Measurements from ENCODE around the gene NUP58.

NUP58 gene

DNA sequence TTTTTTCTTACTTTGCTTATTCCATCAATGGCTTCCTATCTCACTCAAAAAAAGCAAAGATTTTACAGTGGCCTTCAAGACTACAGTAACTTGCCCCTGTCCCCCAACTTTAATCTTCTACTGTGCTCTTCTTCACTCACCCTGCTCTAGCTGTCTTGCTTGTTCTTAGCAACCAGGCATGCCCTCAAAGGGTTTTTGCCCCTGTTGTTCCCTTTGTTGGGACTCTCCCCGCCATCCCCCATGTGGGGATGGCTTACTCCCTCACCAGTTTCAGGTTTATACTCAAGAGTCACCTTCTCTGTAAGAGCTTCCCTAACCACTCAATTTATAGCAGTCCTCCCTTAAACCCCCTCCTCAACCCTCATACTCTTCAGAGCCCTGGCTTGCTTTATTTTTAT, 19.5 kb upstream of the NUP58 start:
- TF ChIP-seq TAF1 (IDR thresholded peaks at IDR 0.05; ENCODE audit: borderline replicate concordance, low read depth, low read length) (no peak), POLR2AphosphoS5 (IDR thresholded peaks at IDR 0.05; ENCODE audit: low read depth, low read length) (no peak), POLR2A (IDR thresholded peaks at IDR 0.05; ENCODE audit: low read depth, low read length) (no peak)
- FAIRE-seq, result peak; percentile 46
- DNase-seq (ENCODE audit: insufficient read length), result no peak

DNA sequence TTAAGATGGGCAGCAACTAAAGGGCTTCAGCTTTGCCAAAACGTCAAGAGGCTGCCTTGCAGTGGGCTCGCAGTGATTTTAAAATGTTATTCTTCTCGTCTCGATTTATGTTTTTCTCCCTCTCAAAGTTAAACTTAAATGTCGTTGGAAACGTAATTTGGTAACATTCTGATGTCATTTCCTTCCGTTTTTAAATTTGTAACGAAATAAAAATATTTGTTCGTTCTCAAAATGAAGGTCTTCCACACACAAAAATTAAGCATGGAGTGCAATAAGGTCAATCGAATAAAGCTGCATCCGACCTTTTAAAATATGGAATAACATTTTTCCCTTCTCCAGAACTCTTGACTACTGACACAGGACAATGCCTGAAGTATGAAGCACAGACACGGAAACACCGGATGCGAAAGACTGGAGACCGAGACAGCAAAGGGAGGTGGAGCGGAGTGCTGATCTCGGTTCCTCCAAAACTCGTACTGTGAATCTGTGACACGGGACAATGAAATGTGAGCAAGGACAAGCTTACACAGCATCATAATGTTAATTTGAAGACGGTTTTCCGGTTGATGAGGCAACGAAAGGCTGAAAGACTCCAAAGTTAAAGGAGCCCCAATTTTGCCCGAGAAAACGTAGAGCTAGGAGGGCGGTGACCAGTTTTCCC, 15.0 kb upstream of the NUP58 start:
- DNase-seq (ENCODE audit: insufficient read length) (peak; percentile 24), FAIRE-seq (no peak)
- TF ChIP-seq TAF1 (IDR thresholded peaks at IDR 0.05; ENCODE audit: borderline replicate concordance, low read depth, low read length) (no peak), POLR2AphosphoS5 (IDR thresholded peaks at IDR 0.05; ENCODE audit: low read depth, low read length) (0 out of 2 replicates have a peak, but pooled peaks have one; percentile 13)

DNA sequence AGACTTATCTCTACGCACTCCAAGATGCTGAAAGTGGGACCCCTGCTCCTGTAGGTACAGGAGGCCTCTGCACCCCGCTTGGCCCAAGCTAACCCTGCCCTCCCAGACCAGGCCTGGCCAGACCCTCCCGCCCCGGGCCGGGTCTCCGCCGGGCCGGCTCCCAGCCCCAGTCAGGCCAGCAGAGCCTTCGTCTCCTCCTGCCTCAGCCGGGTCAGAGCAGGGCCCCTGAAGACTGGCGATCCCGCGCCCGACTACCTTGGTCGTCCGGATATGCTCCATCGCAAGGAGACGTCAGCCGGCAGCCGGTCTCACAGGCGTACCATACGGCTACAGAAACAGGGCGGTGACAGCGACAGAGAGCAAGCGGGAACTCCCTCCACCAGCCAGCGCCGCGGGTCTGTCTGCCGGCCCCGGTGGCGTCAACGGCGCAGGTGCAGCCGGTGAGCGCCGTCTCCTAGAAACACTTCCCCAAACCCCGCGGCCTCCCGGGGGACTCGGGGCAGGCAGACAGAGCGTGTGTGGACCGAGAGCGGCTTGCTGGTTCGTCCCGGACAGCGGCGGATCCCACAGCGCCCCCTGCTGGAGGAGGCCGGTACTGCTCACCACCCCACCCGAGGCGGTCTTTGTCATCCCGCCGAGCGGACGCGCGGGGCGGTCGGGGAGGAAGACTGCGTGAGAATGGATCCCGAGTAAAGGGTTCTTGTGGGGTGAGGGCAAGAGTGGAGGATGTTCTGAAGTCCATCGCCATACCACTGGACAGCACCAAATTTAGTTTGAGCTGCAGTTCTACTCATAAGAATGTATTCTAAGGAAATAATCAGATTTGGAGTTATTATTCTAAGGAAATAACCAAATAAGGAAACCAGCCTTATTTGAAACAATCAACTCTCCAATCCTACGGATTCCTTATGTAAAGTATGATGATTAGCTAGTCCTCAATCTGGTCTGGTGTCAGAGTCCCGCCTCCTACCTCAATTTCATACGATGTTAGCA, 14.2 kb upstream of the NUP58 start, which contains the start of gene MTMR6:
MTMR6 (minus strand) TSS at position 520 of the 993 bp plus-strand sequence; CDS start at position 279, 241 bp downstream.
- TF ChIP-seq POLR2A (IDR thresholded peaks at IDR 0.05; ENCODE audit: low read depth, low read length), result peak; percentile 89
- peak; percentile 76 for TF ChIP-seq POLR2AphosphoS5 (IDR thresholded peaks at IDR 0.05; ENCODE audit: low read depth, low read length)
- TF ChIP-seq TAF1 (IDR thresholded peaks at IDR 0.05; ENCODE audit: borderline replicate concordance, low read depth, low read length), result peak; percentile 61; the same call in 1 of the 2 replicates
- DNase-seq (ENCODE audit: insufficient read length), result peak; percentile 90
- peak; percentile 99 for FAIRE-seq

DNA sequence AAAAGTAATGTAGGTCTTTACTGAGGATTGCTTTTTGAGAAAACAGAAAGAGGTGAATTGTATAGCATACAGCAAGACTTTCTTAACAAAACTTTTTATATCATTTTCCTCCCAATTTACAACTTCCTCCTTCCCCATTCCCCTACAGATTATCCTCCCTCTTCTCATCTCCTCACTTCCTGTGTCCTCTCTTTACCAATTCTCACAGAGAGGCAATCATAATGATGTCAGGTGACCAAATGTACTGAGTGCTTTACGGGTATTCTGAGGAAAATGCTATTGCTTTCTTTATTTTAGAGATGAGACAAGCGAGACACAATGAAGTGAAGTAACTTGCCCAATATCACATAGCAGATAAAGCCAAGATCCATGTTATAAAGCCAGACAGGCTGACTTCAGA, 12.5 kb upstream of the NUP58 start:
- no peak for TF ChIP-seq POLR2AphosphoS5 (IDR thresholded peaks at IDR 0.05; ENCODE audit: low read depth, low read length)
- no peak for TF ChIP-seq POLR2A (IDR thresholded peaks at IDR 0.05; ENCODE audit: low read depth, low read length)
- TF ChIP-seq TAF1 (IDR thresholded peaks at IDR 0.05; ENCODE audit: borderline replicate concordance, low read depth, low read length), result no peak
- FAIRE-seq (no peak), DNase-seq (ENCODE audit: insufficient read length) (no peak)

DNA sequence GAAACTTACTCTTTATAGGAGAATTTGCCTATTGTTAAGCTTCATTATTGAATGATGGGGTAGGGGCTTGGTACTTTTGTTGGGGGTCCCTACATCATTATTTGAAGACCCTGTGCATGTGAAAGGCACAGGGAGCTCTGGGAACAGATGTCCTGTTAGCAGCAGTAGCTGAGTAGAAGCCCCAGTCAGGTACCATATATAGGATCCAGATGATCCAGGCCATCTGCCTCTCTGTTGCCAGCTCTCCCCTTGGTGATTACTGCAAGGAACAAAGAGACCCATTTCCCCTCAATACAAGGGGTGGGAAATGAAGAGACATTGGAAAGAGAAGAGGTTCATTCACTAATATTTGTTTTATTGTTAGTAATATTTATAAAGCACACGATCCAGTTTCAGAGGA, 9.7 kb upstream of the NUP58 start:
- DNase-seq (ENCODE audit: insufficient read length), result no peak
- FAIRE-seq, result no peak
- TF ChIP-seq TAF1 (IDR thresholded peaks at IDR 0.05; ENCODE audit: borderline replicate concordance, low read depth, low read length) (no peak), POLR2A (IDR thresholded peaks at IDR 0.05; ENCODE audit: low read depth, low read length) (no peak), POLR2AphosphoS5 (IDR thresholded peaks at IDR 0.05; ENCODE audit: low read depth, low read length) (no peak)

DNA sequence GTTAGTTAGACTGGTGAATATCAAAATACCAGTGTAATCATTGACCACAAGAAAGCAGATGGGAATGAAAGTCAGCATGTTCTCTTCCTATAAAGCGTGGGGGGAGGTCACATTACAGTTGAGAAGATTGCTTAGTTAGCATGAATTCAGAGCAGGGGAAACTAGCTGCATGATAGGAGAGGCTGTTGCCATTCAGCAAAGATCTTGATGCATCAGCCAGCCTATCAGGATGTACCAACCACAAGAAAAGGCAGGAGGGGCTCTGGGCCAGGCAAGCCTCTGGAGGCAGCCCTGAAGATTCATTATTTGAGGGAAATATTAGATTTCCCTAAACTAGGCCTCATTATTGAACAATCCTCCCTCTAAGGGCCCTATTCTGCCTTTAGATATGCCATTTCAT, 9.1 kb upstream of the NUP58 start:
- DNase-seq (ENCODE audit: insufficient read length) (no peak), FAIRE-seq (no peak)
- no peak for TF ChIP-seq TAF1 (IDR thresholded peaks at IDR 0.05; ENCODE audit: borderline replicate concordance, low read depth, low read length)
- TF ChIP-seq POLR2A (IDR thresholded peaks at IDR 0.05; ENCODE audit: low read depth, low read length), result no peak
- TF ChIP-seq POLR2AphosphoS5 (IDR thresholded peaks at IDR 0.05; ENCODE audit: low read depth, low read length), result no peak

DNA sequence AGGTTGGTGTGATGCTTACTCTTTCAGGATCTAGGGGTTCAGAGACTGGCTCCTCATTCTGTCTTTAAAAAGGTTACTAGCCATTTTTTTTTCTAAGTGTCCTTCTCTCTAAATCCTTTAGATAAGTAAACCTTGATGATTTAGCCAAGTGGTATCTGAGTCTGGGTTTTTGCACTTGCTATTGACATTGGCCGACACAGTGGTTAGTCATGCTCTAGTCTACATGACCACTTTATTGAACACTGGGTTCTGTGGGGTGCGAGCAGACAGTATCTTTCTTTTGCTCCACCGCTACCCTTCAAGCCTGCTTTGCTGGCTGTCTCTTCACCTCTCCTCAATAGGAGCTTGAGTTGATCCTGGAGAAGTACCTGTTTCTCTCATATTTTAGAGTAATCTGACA, 6.2 kb upstream of the NUP58 start:
- FAIRE-seq, result no peak
- TF ChIP-seq POLR2A (IDR thresholded peaks at IDR 0.05; ENCODE audit: low read depth, low read length), result no peak
- TF ChIP-seq TAF1 (IDR thresholded peaks at IDR 0.05; ENCODE audit: borderline replicate concordance, low read depth, low read length), result no peak
- TF ChIP-seq POLR2AphosphoS5 (IDR thresholded peaks at IDR 0.05; ENCODE audit: low read depth, low read length), result no peak

DNA sequence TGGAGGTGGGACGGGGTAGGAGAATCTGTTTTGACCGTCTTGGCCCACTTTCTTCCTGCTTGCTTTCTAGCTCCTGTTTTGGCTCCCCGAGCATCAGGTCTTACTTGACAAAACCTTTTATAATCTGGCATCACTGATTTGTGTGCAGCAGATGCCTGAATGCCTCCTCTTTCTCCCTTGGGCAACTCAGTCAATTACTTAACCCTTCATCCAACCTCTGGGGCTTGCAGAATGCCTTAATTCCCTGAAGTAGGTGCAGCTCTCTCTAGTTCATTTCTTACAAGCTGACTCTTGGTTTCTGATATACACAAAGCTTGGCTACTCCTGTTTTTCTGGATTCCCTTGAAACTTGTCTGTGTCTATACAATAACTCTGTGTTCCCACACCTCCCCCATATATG, 5.7 kb upstream of the NUP58 start:
- TF ChIP-seq TAF1 (IDR thresholded peaks at IDR 0.05; ENCODE audit: borderline replicate concordance, low read depth, low read length) (no peak), POLR2A (IDR thresholded peaks at IDR 0.05; ENCODE audit: low read depth, low read length) (no peak), POLR2AphosphoS5 (IDR thresholded peaks at IDR 0.05; ENCODE audit: low read depth, low read length) (no peak)
- DNase-seq (ENCODE audit: insufficient read length) (no peak), FAIRE-seq (no peak)

More for the DNA sequence above, 6.2 kb upstream of the NUP58 start:
- no peak for DNase-seq (ENCODE audit: insufficient read length)

DNA sequence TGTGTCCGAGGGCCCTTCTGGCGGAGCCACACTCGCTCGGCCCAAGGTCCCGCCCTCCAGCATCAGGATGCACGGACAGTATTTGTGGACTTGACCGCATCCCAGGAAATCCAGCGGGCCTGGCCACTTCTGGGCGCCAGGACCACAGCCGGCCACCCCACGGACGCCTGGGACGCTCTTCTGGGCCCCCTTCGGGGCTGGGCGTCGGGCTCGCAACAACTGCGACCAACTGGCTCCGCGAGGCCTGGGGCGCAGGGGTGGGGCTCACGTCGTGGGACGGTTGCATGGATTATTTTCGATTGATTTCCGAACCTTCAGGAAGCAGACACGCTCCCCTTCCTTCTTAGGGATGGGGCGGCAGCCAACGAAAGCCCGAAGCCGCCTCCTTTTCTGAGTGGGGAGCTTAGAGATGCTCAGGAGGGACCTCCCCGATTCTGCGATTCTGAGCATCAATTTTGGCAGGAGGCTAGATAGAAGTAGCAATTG, 521 bp upstream of the NUP58 start:
- no peak for FAIRE-seq
- TF ChIP-seq POLR2A (IDR thresholded peaks at IDR 0.05; ENCODE audit: low read depth, low read length) (no peak), TAF1 (IDR thresholded peaks at IDR 0.05; ENCODE audit: borderline replicate concordance, low read depth, low read length) (no peak), POLR2AphosphoS5 (IDR thresholded peaks at IDR 0.05; ENCODE audit: low read depth, low read length) (no peak)

DNA sequence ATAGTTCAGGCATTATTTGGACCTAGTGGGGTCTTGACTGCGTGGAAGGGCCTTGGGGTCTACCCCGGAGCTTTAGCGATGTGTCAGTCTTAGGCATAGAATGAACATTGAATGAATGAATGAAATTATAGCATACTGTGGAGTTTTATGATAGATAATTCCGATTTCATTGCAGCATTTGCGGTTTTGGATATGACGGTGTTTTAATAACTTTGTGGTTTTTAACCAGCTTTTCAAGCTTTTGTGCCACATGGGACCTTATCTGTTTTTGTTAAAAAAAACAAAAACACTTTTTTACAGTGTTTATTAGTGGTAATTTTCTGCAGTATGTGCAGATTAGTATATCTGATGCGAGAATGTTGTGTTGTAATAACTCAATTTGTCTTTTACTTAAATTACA, 696 bp downstream of the NUP58 start:
- TF ChIP-seq POLR2A (IDR thresholded peaks at IDR 0.05; ENCODE audit: low read depth, low read length) (no peak), TAF1 (IDR thresholded peaks at IDR 0.05; ENCODE audit: borderline replicate concordance, low read depth, low read length) (no peak), POLR2AphosphoS5 (IDR thresholded peaks at IDR 0.05; ENCODE audit: low read depth, low read length) (no peak)
- DNase-seq (ENCODE audit: insufficient read length), result no peak
- no peak for FAIRE-seq

More for the DNA sequence above, 521 bp upstream of the NUP58 start:
- peak; percentile 5 for DNase-seq (ENCODE audit: insufficient read length)

DNA sequence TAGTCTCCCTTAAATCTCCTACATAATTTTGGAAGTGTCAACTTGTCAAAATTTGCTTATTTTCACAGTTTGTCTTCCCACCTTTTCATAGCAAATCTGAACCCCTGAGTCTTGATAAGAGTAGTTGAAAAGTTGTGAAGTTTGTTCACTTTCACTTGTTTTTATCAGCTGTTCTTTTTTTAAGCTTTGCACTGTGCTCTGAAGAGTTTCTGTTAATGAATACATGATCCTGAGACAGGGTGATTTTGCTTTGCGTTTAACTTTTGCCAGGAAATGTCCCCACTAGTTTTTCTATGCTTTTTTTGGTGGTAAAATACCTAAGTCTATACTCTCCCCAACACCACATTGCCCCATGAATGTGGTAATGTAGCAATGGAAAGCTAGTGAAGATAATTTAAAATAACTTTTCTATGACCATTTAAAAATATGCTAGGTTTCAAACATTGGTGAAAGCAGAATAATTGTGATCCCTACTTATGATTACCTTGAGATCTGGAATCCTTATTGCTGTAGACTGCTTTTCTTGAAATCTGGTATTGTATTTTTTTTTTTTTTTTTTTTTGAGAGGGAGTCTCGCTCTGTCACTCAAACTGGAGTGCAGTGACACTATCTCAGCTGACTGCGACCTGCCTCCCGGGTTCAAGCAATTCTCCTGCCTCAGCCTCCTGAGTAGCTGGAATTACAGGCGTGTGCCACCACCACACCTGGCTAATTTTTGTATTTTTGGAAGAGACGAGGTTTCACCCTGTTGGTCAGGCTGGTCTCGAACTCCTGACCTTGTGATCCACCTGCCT, 5.4 kb downstream of the NUP58 start:
- DNase-seq (ENCODE audit: insufficient read length), result no peak
- no peak for FAIRE-seq
- TF ChIP-seq POLR2A (IDR thresholded peaks at IDR 0.05; ENCODE audit: low read depth, low read length) (no peak), TAF1 (IDR thresholded peaks at IDR 0.05; ENCODE audit: borderline replicate concordance, low read depth, low read length) (no peak), POLR2AphosphoS5 (IDR thresholded peaks at IDR 0.05; ENCODE audit: low read depth, low read length) (no peak)
